Mesenchymal stem cell (in vitro differentiated cells and primary cell): ENCODE measurements around the gene ZNF556. TPM values are rescaled to one million over a fixed set of nuclear protein-coding genes. Genes with fewer than 3 reads are reported as not detected.

Experiments
- DNase-seq: peaks from one replicate; pipeline ENCODE4 v3.0.0-alpha.2; 2013
- H2AFZ ChIP-seq: one replicate; pipeline ENCODE4 v1.6.1; 2013; ENCODE audit warnings: low read depth, mild to moderate bottlenecking, control low read depth, inconsistent platforms, low read length, moderate library complexity
- H2AK5ac ChIP-seq: 2 replicates; pipeline ENCODE4 v1.6.1; 2013; ENCODE audit warnings: low read length, moderate library complexity, mild to moderate bottlenecking, inconsistent platforms; ENCODE audit not compliant: severe bottlenecking
- H2BK120ac ChIP-seq: one replicate; pipeline ENCODE4 v1.6.1; 2013; ENCODE audit warnings: low read depth, mild to moderate bottlenecking, inconsistent platforms, low read length, moderate library complexity
- H2BK12ac ChIP-seq, 2 experiments: one replicate each; pipeline ENCODE4 v1.6.1; 2013; ENCODE audit warnings: inconsistent platforms in 2 of 2, low read length in 2 of 2, mild to moderate bottlenecking in 2 of 2, moderate library complexity in 2 of 2, control low read depth in 1 of 2
- H2BK15ac ChIP-seq: one replicate; pipeline ENCODE4 v1.6.1; 2013; ENCODE audit warnings: mild to moderate bottlenecking, low read depth, inconsistent platforms; ENCODE audit not compliant: poor library complexity, severe bottlenecking
- H2BK5ac ChIP-seq: 2 replicates; pipeline ENCODE4 v1.6.1; 2013; ENCODE audit warnings: low read depth, mild to moderate bottlenecking, low read length, control low read depth, inconsistent platforms; ENCODE audit not compliant: poor library complexity, severe bottlenecking
- H3K14ac ChIP-seq, 2 experiments: one replicate each; pipeline ENCODE4 v1.6.1; 2013; ENCODE audit warnings: inconsistent platforms in 2 of 2, low read length in 2 of 2, control low read depth in 1 of 2, mild to moderate bottlenecking in 1 of 2, moderate library complexity in 1 of 2
- H3K18ac ChIP-seq, 2 experiments: one replicate each; pipeline ENCODE4 v1.6.1; 2013; ENCODE audit warnings: inconsistent platforms in 2 of 2, low read length in 2 of 2, control low read depth in 1 of 2, low read depth in 1 of 2, mild to moderate bottlenecking in 1 of 2
- H3K23ac ChIP-seq, 2 experiments: one replicate each; pipeline ENCODE4 v1.6.1; 2013; ENCODE audit warnings: inconsistent platforms in 2 of 2, low read length in 2 of 2, mild to moderate bottlenecking in 2 of 2, moderate library complexity in 2 of 2, control low read depth in 1 of 2
- H3K27ac ChIP-seq: 2 replicates; pipeline ENCODE4 v1.5.1; 2013; ENCODE audit warnings: mild to moderate bottlenecking, moderate library complexity, low read length, control low read depth, inconsistent platforms; ENCODE audit not compliant: poor library complexity, severe bottlenecking
- H3K27me3 ChIP-seq, 2 experiments: 2 replicates each; pipeline versions ENCODE4 v1.6.1 to v1.7.0; 2013; ENCODE audit warnings: low read length in 2 of 2, mild to moderate bottlenecking in 2 of 2, moderate library complexity in 2 of 2, control low read depth in 1 of 2, inconsistent platforms in 1 of 2; ENCODE audit not compliant: control insufficient read depth in 1 of 2, insufficient read depth in 1 of 2
- H3K36me3 ChIP-seq, 2 experiments: 2 replicates each; pipeline versions ENCODE4 v1.6.1 to v1.7.0; 2013; ENCODE audit warnings: low read length in 2 of 2, control low read depth in 1 of 2, inconsistent platforms in 1 of 2, low read depth in 1 of 2, mild to moderate bottlenecking in 1 of 2; ENCODE audit not compliant: insufficient read depth in 2 of 2, control insufficient read depth in 1 of 2
- H3K4ac ChIP-seq, 2 experiments: one replicate each; pipeline ENCODE4 v1.6.1; 2013; ENCODE audit warnings: inconsistent platforms in 2 of 2, low read length in 2 of 2, mild to moderate bottlenecking in 2 of 2, moderate library complexity in 2 of 2, control low read depth in 1 of 2, low read depth in 1 of 2
- H3K4me1 ChIP-seq: 2 replicates; pipeline ENCODE4 v1.6.1; 2013; ENCODE audit warnings: low read depth, low read length, control low read depth; ENCODE audit not compliant: control insufficient read depth, insufficient read depth
- H3K4me2 ChIP-seq: 2 replicates; pipeline ENCODE4 v1.6.1; 2013; ENCODE audit warnings: low read length, mild to moderate bottlenecking, inconsistent platforms; ENCODE audit not compliant: poor library complexity, severe bottlenecking
- H3K4me3 ChIP-seq, 2 experiments: 2 replicates each; pipeline versions ENCODE4 v1.5.1 to v1.7.0; 2013; ENCODE audit warnings: low read length in 2 of 2, mild to moderate bottlenecking in 2 of 2, control low read depth in 1 of 2, low read depth in 1 of 2; ENCODE audit not compliant: insufficient read depth in 1 of 2
- H3K79me1 ChIP-seq: replicated peaks from 2 replicates; pipeline ENCODE4 v1.6.1; 2013; ENCODE audit warnings: mild to moderate bottlenecking, control low read depth, low read length, inconsistent platforms; ENCODE audit not compliant: poor library complexity, severe bottlenecking
- H3K9ac ChIP-seq: 2 replicates; pipeline ENCODE4 v1.7.0; 2013; ENCODE audit warnings: mild to moderate bottlenecking, low read length, moderate library complexity
- H3K9me3 ChIP-seq: 2 replicates; pipeline ENCODE4 v1.7.0; 2013; ENCODE audit warnings: mild to moderate bottlenecking, low read length; ENCODE audit not compliant: control insufficient read depth
- H4K8ac ChIP-seq: one replicate; pipeline ENCODE4 v1.6.1; 2013; ENCODE audit warnings: inconsistent platforms, mild to moderate bottlenecking, low read length, moderate library complexity
- H4K91ac ChIP-seq: one replicate; pipeline ENCODE4 v1.6.1; 2013; ENCODE audit warnings: mild to moderate bottlenecking, low read length, inconsistent platforms
- WGBS: methylation state at CpG from one replicate; pipeline ENCODE4 v1.1.7; 2013; ENCODE audit warnings: mixed read lengths; 5-methylcytosine and 5-hydroxymethylcytosine counted together
- polyA plus RNA-seq, 2 experiments: library from polyadenylated mRNA; stranded (reverse); fragments of 200-250 nt; gene quantifications; one replicate each; pipeline ENCODE4 v1.2.3, GENCODE V29; 2013

The ZNF556 gene
- polyA plus RNA-seq (2013, experiment 1 of 2): not detected
- polyA plus RNA-seq (2013, experiment 2 of 2): 0.01 TPM

GRCh38 chr19:2867025-2867991, at the start of gene ZNF556:
TSS of gene ZNF556 (plus strand) at chr19:2867335. CDS start at chr19:2867422, 87 bp downstream.
- Histone ChIP-seq H2BK5ac (no peak within 1 kb of the TSS), H2AK5ac (no peak within 1 kb of the TSS), H2BK15ac (no peak within 1 kb of the TSS), H3K4me2 (no peak within 1 kb of the TSS), H3K9ac (no peak within 1 kb of the TSS), H3K23ac (no peak within 1 kb of the TSS), H3K27ac (no peak within 1 kb of the TSS), H3K18ac (no peak within 1 kb of the TSS), H3K14ac (no peak within 1 kb of the TSS), H3K79me1 (no peaks in the 10 kb centered on the region), H2BK12ac (no peak within 1 kb of the TSS), H3K36me3 (no peaks in the 10 kb centered on the region), H3K4ac (no peak within 1 kb of the TSS), H2BK120ac (no peak within 1 kb of the TSS), H4K91ac (no peak within 1 kb of the TSS), H3K4me1 (no peaks in the 10 kb centered on the region), H2AFZ (no peak within 1 kb of the TSS), H3K27me3 (no peaks in the 10 kb centered on the region), H4K8ac (no peak within 1 kb of the TSS), H3K9me3 (peaks cover 8% of the 10 kb centered on the region), H3K4me3 (no peak within 1 kb of the TSS)
- no peak for DNase-seq
- WGBS: 89% methylated on average over 28 of the region's 36 CpGs

GRCh38 chr19:2819540-2820111, 47.5 kb upstream of the ZNF556 start, which contains the start of gene ZNF554:
TSS of gene ZNF554 (plus strand) at chr19:2819868. CDS start at chr19:2820072, 204 bp downstream.
- peak within 1 kb of the TSS; percentile 96 for H4K8ac ChIP-seq
- H3K23ac ChIP-seq: peak within 1 kb of the TSS in 1 of 2 experiments; percentile 66
- DNase-seq: peak; percentile 94
- H3K79me1 ChIP-seq: peaks cover 18% of the 10 kb centered on the region
- no peak within 1 kb of the TSS for H2BK5ac ChIP-seq
- H3K4ac ChIP-seq: peak within 1 kb of the TSS; percentile 5 to 60
- H3K4me3 ChIP-seq: peak within 1 kb of the TSS; percentile 77 to 93
- H4K91ac ChIP-seq: peak within 1 kb of the TSS; percentile 84
- H2AFZ ChIP-seq: peak within 1 kb of the TSS; percentile 87
- H3K27me3 ChIP-seq: no peaks in the 10 kb centered on the region
- H3K9me3 ChIP-seq: peaks cover 3% of the 10 kb centered on the region
- peak within 1 kb of the TSS; percentile 54 to 71 for H3K18ac ChIP-seq
- peaks cover 13% of the 10 kb centered on the region for H3K4me1 ChIP-seq
- H2AK5ac ChIP-seq: no peak within 1 kb of the TSS
- H3K4me2 ChIP-seq: peak within 1 kb of the TSS; percentile 96
- H2BK15ac ChIP-seq: peak within 1 kb of the TSS; percentile 61
- H3K27ac ChIP-seq: no peak within 1 kb of the TSS
- peak within 1 kb of the TSS; percentile 69 for H2BK120ac ChIP-seq
- peaks cover 18 to 42% of the 10 kb centered on the region in 2 experiments for H3K36me3 ChIP-seq
- peak within 1 kb of the TSS in 1 of 2 experiments; percentile 40 for H2BK12ac ChIP-seq
- H3K14ac ChIP-seq: peak within 1 kb of the TSS in 1 of 2 experiments; percentile 73
- under 1% methylated on average over 36 of the region's 64 CpGs for WGBS
- peak within 1 kb of the TSS; percentile 86 for H3K9ac ChIP-seq

- H3K36me3 ChIP-seq: peaks cover 18 to 42% of the 10 kb centered on the region in 2 experiments
- peak overlapping the region in 1 of 2 experiments; percentile 73 for H3K14ac ChIP-seq
- no peak overlapping the region for H2AK5ac ChIP-seq
- peak overlapping the region; percentile 96 for H3K4me2 ChIP-seq
- H2BK120ac ChIP-seq: peak overlapping the region; percentile 69
- H2BK12ac ChIP-seq: no peak overlapping the region
- WGBS: 5% methylated on average over 36 of the region's 36 CpGs
- peak overlapping the region; percentile 84 for H4K91ac ChIP-seq
- H2BK15ac ChIP-seq: peak overlapping the region; percentile 61
- H3K18ac ChIP-seq: peak overlapping the region; percentile 54 to 71
- peaks cover 13% of the 10 kb centered on the region for H3K4me1 ChIP-seq
- peaks cover 3% of the 10 kb centered on the region for H3K9me3 ChIP-seq
- peak overlapping the region; percentile 87 for H2AFZ ChIP-seq
- peak overlapping the region; percentile 77 to 93 for H3K4me3 ChIP-seq
- H3K4ac ChIP-seq: peak overlapping the region; percentile 5 to 60
- H4K8ac ChIP-seq: peak overlapping the region; percentile 96
- no peak overlapping the region for H3K27ac ChIP-seq
- H2BK5ac ChIP-seq: no peak overlapping the region
- H3K9ac ChIP-seq: peak overlapping the region; percentile 86
- peak; percentile 28 for DNase-seq
- peaks cover 18% of the 10 kb centered on the region for H3K79me1 ChIP-seq
- no peaks in the 10 kb centered on the region for H3K27me3 ChIP-seq
- H3K23ac ChIP-seq: peak overlapping the region in 1 of 2 experiments; percentile 66
These were observed 46.9 kb upstream of the ZNF556 start for GRCh38 chr19:2820112-2820702.
